Measurements from ENCODE around the gene MEX3D. TPM values are rescaled to one million over a fixed set of nuclear protein-coding genes. Genes with fewer than 3 reads are reported as not detected.

MEX3D gene
- total and polyA plus RNA-seq, 2 of the 4 experiments (the other 2 are of a cell fraction) = 9.1 to 9.6 TPM

DNA sequence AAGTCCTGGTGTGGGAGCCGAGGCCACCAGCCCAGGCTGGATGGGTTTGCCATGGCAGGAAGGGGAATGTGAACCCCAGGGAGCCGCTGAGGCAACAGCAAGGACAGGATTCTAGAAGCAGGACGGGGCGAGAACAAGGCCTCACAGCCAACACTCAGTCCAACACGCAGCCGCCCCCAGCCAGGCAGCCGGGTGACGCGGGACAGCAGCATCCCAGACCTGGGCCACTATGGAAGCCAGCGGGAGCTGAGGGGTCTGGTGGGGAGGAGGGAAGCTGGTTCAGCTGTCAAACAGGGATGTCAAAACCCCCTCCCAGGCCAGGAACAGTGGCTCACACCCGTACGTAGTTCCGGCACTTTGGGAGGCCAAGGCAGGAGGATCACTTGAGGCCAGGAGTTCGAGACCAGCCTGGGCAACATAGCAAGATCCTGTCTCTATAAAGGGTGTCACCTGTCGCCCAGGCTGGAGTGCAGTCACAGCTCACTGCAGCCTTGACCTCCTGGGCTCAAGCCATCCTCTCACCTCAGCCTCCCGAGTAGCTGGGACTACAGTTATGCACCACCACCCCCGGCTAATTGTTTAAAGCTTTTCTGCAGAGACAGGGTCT, 6.8 kb downstream of the MEX3D start:
- no peak overlapping the region for H3K23ac ChIP-seq (ENCODE audit: low read depth, low read length)
- no peak overlapping the region for H2BK5ac ChIP-seq (ENCODE audit: low read depth, low read length, poor library complexity, severe bottlenecking)
- H3K56ac ChIP-seq (ENCODE audit: extremely low read depth, insufficient read depth, low read length) = no peak overlapping the region
- ChIA-PET CTCF (interaction anchor here (0.6 kb wide), 1 partner anchor 98 kb away, joined by 3 read pairs; no protein-coding TSS in a partner anchor), POLR2A (ENCODE audit: unreplicated experiment) (interaction anchor here (0.5 kb wide), 1 partner anchor 603 kb away, joined by 3 read pairs; no protein-coding TSS in a partner anchor)
- intact Hi-C loops (cut with micrococcal nuclease) = loop anchor here (10.0 kb wide), 1 partner anchor 993 kb away; no protein-coding TSS in a partner anchor
- no peak overlapping the region for H4K5ac ChIP-seq (ENCODE audit: low read depth, low read length)
- H3K4me2 ChIP-seq (ENCODE audit: low read depth, low read length) = no peak overlapping the region
- no peak overlapping the region for H3K4ac ChIP-seq (ENCODE audit: low read depth, low read length)
- H3K4me1 ChIP-seq (ENCODE audit: control insufficient read depth, insufficient read depth, low read length) = peaks cover 8% of the 10 kb centered on the region
- DNase-seq = no peak
- no peak for ATAC-seq (ENCODE audit: low read depth)
- H3K36me3 ChIP-seq (ENCODE audit: control insufficient read depth, insufficient read depth, low read length) = peaks cover 19% of the 10 kb centered on the region
- H2AK9ac ChIP-seq (replicated peaks; ENCODE audit: low read depth, low read length, poor library complexity) = no peak overlapping the region
- no peaks in the 10 kb centered on the region for H3K27me3 ChIP-seq (ENCODE audit: control insufficient read depth, insufficient read depth, low read length)
- in situ Hi-C loops (cut with MboI; ENCODE audit: low sequenced_read_pairs) = no loop called here
- H2BK20ac ChIP-seq (ENCODE audit: low read depth, low read length) = no peak overlapping the region
- peaks cover 92% of the 10 kb centered on the region for H4K20me1 ChIP-seq (ENCODE audit: insufficient read depth, low read length)
- BruUV-seq (replicated peaks) = no TSS peak
- H3K4me3 ChIP-seq (ENCODE audit: insufficient read depth, low read depth, low read length) = no peak overlapping the region
- dilution Hi-C loops (cut with HindIII; ENCODE audit: low sequenced_read_pairs, unreplicated experiment) = no loop called here
- no peak overlapping the region for H4K91ac ChIP-seq (ENCODE audit: insufficient read depth, low read depth, low read length)
- peaks cover 5 to 69% of the 10 kb centered on the region in 2 experiments; a peak in 3 of 4 replicates for H3K79me1 ChIP-seq (ENCODE audit: low read depth in 1 of 2, low read length in 2 of 2)
- no peak overlapping the region for H2BK15ac ChIP-seq (ENCODE audit: low read depth, low read length)
- no peak overlapping the region for H4K8ac ChIP-seq (ENCODE audit: low read depth in 2 of 2, low read length in 2 of 2)
- H2AFZ ChIP-seq (replicated peaks; ENCODE audit: low read length, poor library complexity) = no peak overlapping the region
- H3K9me3 ChIP-seq (ENCODE audit: control insufficient read depth, insufficient read depth, low read length) = no peaks in the 10 kb centered on the region
- no peak overlapping the region for H3K14ac ChIP-seq (replicated peaks; ENCODE audit: low read depth, low read length)
- WGBS, 2 experiments (ENCODE audit: extremely low coverage in 2 of 2, insufficient read length in 1 of 2) = 74% methylated on average over 4 of the region's 17 CpGs; no CpG with 5 or more reads in 1 of the 2 experiments
- peaks cover 18% of the 10 kb centered on the region for H3K9me1 ChIP-seq (ENCODE audit: insufficient read depth, low read length)
- no peak overlapping the region for H3K18ac ChIP-seq (ENCODE audit: low read depth, low read length)
- no peak overlapping the region for H3K9ac ChIP-seq (ENCODE audit: low read depth, low read length)
- no peak overlapping the region for H3K27ac ChIP-seq (ENCODE audit: insufficient read depth, low read length)
- H2BK120ac ChIP-seq (ENCODE audit: low read depth, low read length) = no peak overlapping the region
- H2AK5ac ChIP-seq (ENCODE audit: low read depth, low read length) = no peak overlapping the region
- TF ChIP-seq MXI1 (IDR thresholded peaks at IDR 0.05; ENCODE audit: borderline replicate concordance, low read depth, low read length) = no peak

Data from IMR-90 (cell line).